Tibial nerve (tissue), 4 donors: ENCODE data around the gene ZNF19. TPM values are rescaled to one million over a fixed set of nuclear protein-coding genes. Genes with fewer than 3 reads are reported as not detected.

Source experiments
- DNase-seq, 2 donors: peaks; one replicate each; pipeline ENCODE4 v3.0.0-alpha.2; 2019; ENCODE audit warnings: low spot score in 2 of 2
- H3K27ac ChIP-seq, 4 donors: fragments of 200-600 bp; sonication (generic) in 3 of 4; one replicate each; pipeline ENCODE4 v1.5.1; 2017 to 2019; ENCODE audit warnings: mild to moderate bottlenecking in 1 of 4
- H3K27me3 ChIP-seq, 2 donors: fragments of 200-600 bp; sonication (generic) in 1 of 2; one replicate each; pipeline versions ENCODE4 v1.5.1 to v1.6.0; 2017 to 2019
- H3K36me3 ChIP-seq, 3 donors: fragments of 200-600 bp; sonication (generic); one replicate each; pipeline ENCODE4 v1.5.1; 2018 to 2019
- H3K4me1 ChIP-seq, 4 donors: fragments of 200-600 bp; sonication (generic) in 3 of 4; one replicate each; pipeline ENCODE4 v1.5.1; 2017 to 2019
- H3K4me3 ChIP-seq, 4 donors: fragments of 200-600 bp; sonication (generic) in 3 of 4; one replicate each; pipeline ENCODE4 v1.5.1; 2017 to 2019; ENCODE audit warnings: mild to moderate bottlenecking in 1 of 4, moderate library complexity in 1 of 4
- H3K9me3 ChIP-seq, 4 donors: fragments of 200-600 bp; sonication (generic) in 3 of 4; one replicate each; pipeline ENCODE4 v1.5.1; 2017 to 2019
- EP300 ChIP-seq, 2 donors: sonication (generic); formaldehyde crosslinking; IDR thresholded peaks; one replicate each; pipeline ENCODE4 v1.6.1; 2017; ENCODE audit warnings: antibody characterized with exemption in 2 of 2, mild to moderate bottlenecking in 1 of 2
- POLR2A ChIP-seq, 2 donors: fragments of 450-650 bp; IDR thresholded peaks; one replicate each; pipeline ENCODE4 v1.6.1; 2017; ENCODE audit warnings: antibody characterized with exemption in 2 of 2, mild to moderate bottlenecking in 2 of 2, moderate library complexity in 2 of 2
- WGBS, 2 donors: methylation state at CpG; one replicate each; pipeline ENCODE4 v1.1.5; 2018; 5-methylcytosine and 5-hydroxymethylcytosine counted together
- total RNA-seq, 4 donors: library from RNA; depleted of rRNA; stranded (reverse); fragments of >200 nt; gene quantifications; one replicate each; pipeline ENCODE4 v1.1.0, GENCODE V29; 2016
- TF ChIP-seq, protein P1 (sequence below), 5 experiments: fragments of 200-600 bp in 3 of 5; fragments of 450-650 bp in 2 of 5; sonication (generic) in 3 of 5; IDR thresholded peaks; one replicate each; pipeline ENCODE4 v1.5.1; 2016 to 2019; ENCODE audit warnings: antibody characterized with exemption in 5 of 5, mild to moderate bottlenecking in 3 of 5, moderate library complexity in 2 of 5

ZNF19 gene
- total RNA-seq, 4 donors from 2014 or later = 5.7 to 11.1 (median 7.8) TPM

DNA sequence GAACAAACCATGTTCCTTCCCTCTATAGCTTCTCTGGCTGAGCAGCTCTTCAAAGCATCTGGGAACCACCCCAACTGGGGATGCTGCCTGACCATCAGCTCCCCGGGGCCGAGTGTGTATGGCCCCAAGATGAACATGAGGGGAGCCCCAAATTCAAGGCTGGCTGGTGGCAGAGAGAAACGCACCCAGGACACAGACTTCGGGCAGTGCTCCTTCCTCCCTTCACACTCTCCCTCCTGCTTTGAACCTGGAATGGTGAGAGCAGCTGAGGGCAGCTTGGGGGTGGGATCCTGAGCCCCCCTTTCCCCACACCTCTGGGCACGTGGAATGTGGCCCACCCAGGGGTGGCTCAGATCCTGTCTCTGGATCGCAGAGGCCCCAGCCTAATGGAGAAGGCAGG is 64.5 kb downstream of the ZNF19 start:
- 59 to 68% methylated on average over 5 to 6 of the region's 6 CpGs for WGBS, 2 donors
- Histone ChIP-seq H3K27ac (no peak overlapping the region), H3K36me3 (no peaks in the 10 kb centered on the region), H3K9me3 (peaks cover 0 to 10% (median 0%) of the 10 kb centered on the region in 4 donors), H3K4me3 (no peak overlapping the region), H3K4me1 (peaks cover 0 to 5% (median 0%) of the 10 kb centered on the region in 4 donors), H3K27me3 (peaks cover 0 to 13% of the 10 kb centered on the region in 2 donors)
- TF ChIP-seq, protein P1, sequence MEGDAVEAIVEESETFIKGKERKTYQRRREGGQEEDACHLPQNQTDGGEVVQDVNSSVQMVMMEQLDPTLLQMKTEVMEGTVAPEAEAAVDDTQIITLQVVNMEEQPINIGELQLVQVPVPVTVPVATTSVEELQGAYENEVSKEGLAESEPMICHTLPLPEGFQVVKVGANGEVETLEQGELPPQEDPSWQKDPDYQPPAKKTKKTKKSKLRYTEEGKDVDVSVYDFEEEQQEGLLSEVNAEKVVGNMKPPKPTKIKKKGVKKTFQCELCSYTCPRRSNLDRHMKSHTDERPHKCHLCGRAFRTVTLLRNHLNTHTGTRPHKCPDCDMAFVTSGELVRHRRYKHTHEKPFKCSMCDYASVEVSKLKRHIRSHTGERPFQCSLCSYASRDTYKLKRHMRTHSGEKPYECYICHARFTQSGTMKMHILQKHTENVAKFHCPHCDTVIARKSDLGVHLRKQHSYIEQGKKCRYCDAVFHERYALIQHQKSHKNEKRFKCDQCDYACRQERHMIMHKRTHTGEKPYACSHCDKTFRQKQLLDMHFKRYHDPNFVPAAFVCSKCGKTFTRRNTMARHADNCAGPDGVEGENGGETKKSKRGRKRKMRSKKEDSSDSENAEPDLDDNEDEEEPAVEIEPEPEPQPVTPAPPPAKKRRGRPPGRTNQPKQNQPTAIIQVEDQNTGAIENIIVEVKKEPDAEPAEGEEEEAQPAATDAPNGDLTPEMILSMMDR (IDR thresholded peaks at IDR 0.05) = no peak
- TF ChIP-seq POLR2A (IDR thresholded peaks at IDR 0.05) (no peak), EP300 (IDR thresholded peaks at IDR 0.05) (no peak)
- no peak for DNase-seq

DNA sequence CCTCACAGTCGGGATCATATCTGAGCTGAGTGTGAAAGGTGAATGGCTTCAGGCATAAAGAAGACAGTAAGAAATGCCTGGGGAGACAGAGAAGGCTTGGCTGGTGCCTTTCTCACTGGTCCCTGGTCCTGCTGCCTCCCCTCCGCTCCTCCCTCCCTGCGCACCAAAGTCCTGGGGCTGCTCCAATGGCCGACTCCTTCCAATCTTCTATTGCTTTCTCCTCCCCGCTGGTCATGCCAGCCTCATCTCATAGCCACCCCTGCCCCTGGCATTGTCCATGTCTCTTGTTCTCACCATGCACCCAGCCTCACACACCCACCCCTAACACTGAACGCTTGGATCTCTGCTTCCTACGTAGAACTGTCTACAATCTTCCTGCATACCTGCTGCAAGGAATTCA is 65.3 kb downstream of the ZNF19 start:
- WGBS, 2 donors = 66 to 84% methylated on average over 7 of the region's 7 CpGs

More for the DNA sequence above, 65.3 kb downstream of the ZNF19 start:
- peaks cover 0 to 13% of the 10 kb centered on the region in 2 donors for H3K27me3 ChIP-seq
- no peak overlapping the region for H3K4me3 ChIP-seq
- TF ChIP-seq, protein P1 (IDR thresholded peaks at IDR 0.05) = no peak
- TF ChIP-seq EP300 (IDR thresholded peaks at IDR 0.05) (no peak), POLR2A (IDR thresholded peaks at IDR 0.05) (no peak)
- H3K36me3 ChIP-seq = no peaks in the 10 kb centered on the region
- no peak for DNase-seq
- peaks cover 0 to 9% (median 0%) of the 10 kb centered on the region in 4 donors for H3K9me3 ChIP-seq
- no peak overlapping the region for H3K27ac ChIP-seq
- peaks cover 0 to 5% (median 0%) of the 10 kb centered on the region in 4 donors for H3K4me1 ChIP-seq

Other genes with a start within 250 kb of the ZNF19 start
- gene CMTR2, start 199.9 kb downstream of the ZNF19 start, total RNA-seq = 10 to 100 TPM; 17.1 to 31.4 (median 22.2) TPM
- 10 to 100 TPM in 2 of 4 donors, 1 to 10 TPM in 2; 3.5 to 24.7 (median 11.3) TPM for gene CALB2, start 130.6 kb downstream of the ZNF19 start, total RNA-seq
- gene TLE7, start 47.3 kb downstream of the ZNF19 start, total RNA-seq = not detected
- gene ZNF23, start 27.1 kb downstream of the ZNF19 start, total RNA-seq = 10 to 100 TPM in 2 of 4 donors, 1 to 10 TPM in 2; 5.5 to 14.4 (median 11.0) TPM
- not detected for gene CHST4, start 37.1 kb upstream of the ZNF19 start, total RNA-seq
- gene TAT, start 87.8 kb upstream of the ZNF19 start, total RNA-seq = under 1 TPM in 1 of 4 donors, not detected in 3; 0.20 TPM
- under 1 TPM in 1 of 4 donors, not detected in 3; 0.60 TPM for gene MARVELD3, start 136.9 kb upstream of the ZNF19 start, total RNA-seq
- gene PHLPP2, start 235.4 kb upstream of the ZNF19 start, total RNA-seq = 10 to 100 TPM; 13.8 to 18.2 (median 16.2) TPM